Stimulated activated CD4-positive, alpha-beta T cell treated with anti-CD3 and anti-CD28 coated beads, Interleukin-4, amount 100 ng/mL, for 4 hours (primary cell): ENCODE results near the gene BMPR1B.

ENCODE experiments used
- DNase-seq, 2 experiments: peaks; one replicate each; pipeline ENCODE4 v3.0.0-alpha.2; 2020

BMPR1B gene

DNA sequence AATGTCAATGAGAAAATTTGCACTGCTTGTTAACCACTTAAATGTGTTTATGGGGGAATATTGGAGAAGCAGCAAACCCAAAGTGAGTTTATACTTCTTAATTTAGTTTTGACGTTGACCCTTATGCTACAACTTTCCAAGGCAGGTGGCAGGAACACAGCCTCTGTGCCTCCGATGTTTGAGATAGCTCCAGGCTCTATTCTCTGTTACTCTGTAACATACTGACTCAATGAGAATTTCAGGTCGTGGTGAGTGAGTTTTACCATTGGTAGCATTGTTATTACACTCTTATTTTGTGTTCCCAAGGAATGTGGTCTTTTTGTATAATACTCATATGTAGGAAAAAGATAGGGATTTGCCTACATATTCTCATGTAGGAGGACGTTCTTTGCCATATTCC lies 210.7 kb downstream of the BMPR1B start:
- DNase-seq, result no peak

- no peak for DNase-seq
Observed at GRCh38 chr4:94970650-94971049, 212.9 kb downstream of the BMPR1B start.

DNA sequence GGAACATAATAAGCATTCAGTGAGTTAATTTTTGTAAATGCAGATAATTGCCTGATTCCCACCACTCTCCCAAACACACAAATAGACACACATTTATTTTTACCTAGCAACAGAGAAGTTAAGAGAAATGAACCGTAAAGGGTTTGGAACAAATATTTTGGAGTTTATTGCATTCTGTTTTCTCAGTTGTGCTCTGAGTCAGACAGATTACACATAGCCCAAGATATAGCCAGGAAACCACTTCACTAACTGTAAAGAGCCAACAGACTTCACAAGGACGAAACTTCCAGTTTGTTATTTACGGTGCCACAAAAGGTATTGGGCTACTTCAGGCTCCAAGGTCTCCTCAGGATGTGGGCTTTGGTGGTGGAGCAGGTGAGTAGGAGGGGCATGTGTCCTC lies 217.0 kb downstream of the BMPR1B start:
- no peak for DNase-seq

DNA sequence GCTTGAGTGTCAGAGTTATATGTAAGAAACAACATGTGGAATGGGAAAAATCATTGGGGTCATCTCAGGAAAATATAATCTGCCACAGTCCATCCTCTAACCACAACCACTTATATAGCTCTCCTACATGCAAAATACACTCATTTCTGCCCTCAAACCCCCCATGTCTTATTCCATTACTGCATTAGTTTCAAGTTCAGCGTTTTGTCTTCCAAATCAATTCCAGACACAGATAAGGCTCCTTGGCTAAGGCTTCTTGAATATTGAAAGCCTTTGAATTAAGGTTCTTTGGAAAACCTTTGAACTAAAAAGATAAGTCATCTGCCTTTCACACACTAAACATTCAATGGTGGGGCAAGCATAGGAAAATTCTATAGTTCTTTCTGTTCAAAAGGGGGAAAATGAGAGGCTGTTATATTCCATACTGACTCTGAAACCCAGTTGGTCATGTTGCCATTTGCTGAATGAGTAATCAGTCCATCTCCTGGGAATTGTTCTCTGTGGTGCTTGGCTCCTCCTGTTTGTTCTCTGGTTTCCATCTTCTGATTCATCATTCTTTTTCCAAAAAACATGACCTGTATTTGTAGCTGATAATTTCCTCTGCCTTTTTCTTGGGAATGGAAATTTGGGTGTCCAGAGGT lies 218.7 kb downstream of the BMPR1B start:
- no peak for DNase-seq

- DNase-seq, result peak in 1 of 2 experiments; percentile 12
Observed at GRCh38 chr4:94978904-94979303, 221.1 kb downstream of the BMPR1B start.

DNA sequence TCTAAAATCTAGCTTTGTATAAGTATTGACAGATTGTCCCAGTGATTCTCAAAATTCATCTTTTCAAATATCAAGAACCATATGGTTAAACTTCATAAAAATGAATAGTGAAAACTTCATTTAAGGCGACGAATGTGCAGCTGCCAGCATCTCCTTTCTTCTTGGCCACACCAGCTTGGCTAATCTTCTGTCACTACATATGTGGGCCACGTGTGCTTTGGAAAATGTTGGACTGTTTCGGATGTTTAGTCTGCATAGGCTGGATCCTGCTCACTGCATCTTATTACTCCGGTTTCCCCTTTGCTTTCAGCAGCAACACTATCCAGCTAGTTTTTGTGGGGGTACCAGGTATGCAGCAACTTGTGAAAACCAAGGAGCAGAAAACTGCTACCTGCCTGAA lies 221.9 kb downstream of the BMPR1B start:
- no peak for DNase-seq

DNA sequence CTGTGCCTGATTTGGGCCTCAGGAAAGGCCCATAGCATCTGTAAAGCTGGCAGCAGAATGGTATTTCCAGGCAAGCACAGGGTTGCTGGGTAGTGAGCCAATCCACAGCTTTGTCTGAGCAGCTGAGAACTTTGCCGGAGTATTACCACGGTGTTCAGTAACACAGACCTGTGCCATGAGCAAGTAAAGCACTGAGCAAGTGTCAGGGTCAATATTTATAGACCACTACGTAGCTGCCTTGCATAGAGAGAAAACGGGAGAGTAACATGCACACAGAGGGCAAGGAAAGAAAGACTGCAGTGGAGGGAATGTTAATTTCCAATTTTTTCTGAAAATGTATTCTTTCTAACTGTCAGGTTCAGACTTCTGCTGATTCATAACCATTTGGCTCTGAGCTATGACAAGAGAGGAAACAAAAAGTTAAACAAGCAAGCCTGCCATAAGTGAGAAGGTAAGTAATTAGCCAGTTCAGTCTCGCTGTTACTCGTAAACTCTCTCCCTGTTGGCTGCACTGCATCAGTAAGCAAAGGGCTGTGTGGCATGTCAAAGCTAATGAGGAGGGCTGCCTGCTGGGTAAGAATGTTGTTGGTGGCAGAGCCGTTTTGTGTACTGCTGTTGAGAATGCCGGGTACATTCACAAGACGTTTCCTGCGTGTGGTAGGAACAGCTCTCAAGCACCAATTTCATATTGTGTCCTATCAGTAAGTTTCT lies 238.1 kb downstream of the BMPR1B start:
- DNase-seq, result no peak

DNA sequence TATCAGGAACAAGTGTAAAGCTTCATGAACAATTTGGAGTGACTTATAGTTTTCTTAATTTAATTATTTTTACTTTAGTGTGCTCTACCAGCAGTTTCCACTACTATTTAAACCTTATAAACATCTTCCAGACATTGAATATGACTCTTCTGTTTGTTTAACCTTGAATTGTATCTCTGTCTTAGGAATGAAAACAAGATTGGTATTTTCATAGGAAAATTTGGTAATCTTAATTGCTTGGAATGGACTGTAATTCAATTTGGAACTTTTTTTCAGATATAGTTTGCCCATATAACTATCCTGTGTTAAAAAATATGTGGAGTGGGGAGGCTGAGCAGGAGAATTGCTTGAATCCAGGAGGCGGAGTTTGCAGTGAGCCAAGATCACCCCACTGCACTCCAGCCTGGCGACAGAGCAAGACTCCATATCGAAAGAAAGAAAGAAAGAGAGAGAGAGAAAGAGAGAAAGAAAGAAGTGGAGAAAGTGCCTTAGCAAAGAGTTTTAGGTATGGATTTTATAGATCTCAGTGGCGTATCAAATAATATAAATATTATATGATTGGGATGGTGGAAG lies 242.4 kb downstream of the BMPR1B start:
- DNase-seq, result no peak

DNA sequence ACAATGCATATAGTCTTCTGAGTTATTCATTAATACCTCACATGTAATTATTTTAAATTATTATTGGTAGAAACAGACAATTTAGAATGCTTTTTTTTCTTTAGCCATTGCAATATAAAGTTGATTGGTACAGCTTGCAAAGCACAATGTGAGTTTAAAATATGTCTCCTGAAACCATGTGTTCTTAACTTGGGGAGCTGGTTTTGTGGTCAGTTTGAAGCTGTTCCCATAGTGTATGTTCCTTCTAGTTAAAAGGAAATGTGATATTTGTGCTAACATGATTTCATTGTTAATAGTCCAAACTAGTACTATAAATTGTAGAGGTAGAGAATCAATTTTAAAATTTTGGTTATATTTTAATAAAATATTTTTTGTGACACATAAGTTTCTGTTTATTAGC lies 247.2 kb downstream of the BMPR1B start:
- no peak for DNase-seq

DNA sequence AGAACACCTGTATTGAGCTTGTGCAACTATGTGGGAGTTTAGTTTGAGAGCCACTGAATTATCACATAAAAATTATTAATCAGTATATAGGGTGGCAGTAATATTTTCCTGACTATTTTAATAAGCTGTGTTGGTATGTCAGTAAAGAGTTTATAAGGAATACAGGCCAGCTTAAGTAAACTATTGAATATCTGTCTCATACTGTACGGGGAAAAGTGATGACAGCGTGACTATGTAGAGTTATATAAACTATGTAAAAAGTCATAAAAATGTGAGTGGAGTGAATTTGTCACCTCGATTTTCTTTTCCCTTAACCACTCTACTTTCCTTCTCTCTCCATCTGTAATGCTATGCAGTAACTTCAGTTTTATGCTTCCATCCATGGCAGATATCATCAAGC lies 250.2 kb downstream of the BMPR1B start:
- no peak for DNase-seq

GRCh38 chr4:95013236-95013635 lies 255.5 kb downstream of the BMPR1B start:
- DNase-seq, result no peak

DNA sequence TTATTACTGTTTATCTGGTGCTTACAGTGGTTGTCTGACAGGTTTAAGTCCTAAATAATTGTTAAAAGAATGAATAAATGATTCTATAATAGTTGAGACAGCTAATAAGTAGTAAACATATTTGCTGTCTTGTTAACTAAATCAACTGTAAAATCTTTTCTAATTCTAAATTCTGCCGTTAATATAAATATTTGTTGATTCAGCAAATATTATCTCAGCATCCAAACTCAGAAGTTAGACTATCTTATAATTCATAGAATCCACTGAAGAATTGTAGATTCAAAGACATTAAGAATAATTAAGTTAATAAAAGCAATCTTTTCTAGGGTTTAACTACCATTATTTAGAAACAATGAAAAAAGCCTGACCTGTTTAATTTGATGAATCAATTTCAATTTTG lies 256.3 kb downstream of the BMPR1B start:
- DNase-seq, result no peak

DNA sequence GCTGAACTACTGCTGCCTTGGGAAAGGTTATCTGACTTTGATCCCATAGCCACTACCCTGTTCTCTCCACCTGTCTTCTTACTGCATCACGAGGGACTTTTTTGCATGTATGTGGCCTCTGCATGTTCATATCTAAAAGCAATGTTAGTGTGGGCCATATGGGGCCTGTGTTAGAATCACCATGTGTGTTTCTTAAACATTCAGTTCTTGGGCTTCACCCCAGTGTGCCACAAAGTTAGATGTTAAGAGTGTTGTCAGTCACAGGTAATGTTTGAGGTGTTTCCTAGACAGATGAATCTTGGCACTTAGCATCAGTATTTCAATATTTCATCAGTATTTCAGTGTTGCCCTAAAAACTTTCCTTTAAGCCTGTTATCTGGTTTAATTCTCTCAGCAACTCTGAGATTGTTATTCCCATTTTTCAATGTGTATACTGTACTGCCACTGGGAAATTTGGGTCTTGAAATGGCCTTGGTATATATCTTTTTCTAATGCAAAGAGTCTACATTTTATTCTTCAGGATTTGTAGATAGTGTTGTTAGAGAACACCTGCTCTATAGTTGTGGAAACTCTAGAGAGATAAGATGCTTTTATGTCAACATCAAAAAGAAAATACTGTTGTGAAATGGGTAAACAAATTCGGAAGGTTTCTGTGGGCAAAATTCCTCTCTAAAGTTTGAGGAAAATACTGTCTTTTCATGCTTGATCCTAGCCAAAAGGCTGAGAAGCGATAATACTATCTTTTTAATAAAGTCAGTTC lies 259.7 kb downstream of the BMPR1B start:
- DNase-seq, result no peak

GRCh38 chr4:95018785-95019184 lies 261.0 kb downstream of the BMPR1B start:
- DNase-seq, result no peak

GRCh38 chr4:95020521-95020920 lies 262.8 kb downstream of the BMPR1B start:
- no peak for DNase-seq

DNA sequence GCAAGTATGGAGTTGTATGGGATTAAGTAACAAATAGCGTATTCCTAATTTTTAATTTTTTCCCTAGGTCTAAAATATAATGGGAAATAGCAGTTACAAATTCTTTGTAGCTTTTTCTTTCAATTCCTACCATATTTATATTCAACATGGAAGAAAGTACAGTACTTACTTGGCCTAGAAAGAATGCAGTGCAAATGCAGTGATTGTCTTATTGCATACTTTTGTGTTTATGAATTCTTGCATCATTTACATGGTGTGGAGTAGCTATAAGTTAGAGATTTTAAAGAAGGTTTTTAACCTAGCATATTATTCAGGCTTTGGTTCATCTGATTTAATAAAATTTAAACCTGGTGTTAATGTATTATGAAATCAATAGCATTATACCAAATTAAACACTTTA lies 263.3 kb downstream of the BMPR1B start:
- no peak for DNase-seq

GRCh38 chr4:95023110-95023509 lies 265.4 kb downstream of the BMPR1B start:
- DNase-seq, result no peak

DNA sequence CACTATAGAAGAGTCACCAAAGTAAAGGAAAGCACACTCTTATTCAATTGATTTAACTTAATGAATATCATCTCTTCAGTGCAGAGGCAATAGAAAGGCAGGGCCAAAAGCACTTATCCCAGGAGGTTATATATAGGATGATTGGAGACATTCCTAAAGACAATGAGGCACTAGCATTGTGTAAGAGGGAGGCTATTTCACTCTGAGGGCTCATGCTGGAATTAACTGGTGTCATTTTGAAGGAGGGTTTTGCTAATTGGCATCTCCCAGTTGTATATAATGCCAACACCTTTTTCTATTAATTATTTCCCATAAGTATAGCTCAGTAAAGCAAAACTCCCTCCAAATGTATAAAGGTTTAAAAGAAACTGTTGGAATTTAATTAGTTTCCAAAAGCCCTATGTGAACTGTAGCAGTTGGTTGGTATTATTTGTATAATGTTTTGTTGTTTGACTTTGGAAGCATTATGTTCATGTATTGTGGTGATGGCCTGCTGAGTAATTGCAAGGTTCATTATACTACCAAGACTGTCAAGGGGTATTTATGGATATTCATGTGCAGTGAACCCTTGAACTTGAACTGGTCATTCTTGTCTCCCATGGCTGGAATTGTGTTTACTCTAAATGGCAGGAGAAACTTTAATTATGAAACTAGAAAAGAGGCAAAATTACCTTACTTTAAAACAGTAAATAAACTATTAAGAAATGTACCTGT lies 270.3 kb downstream of the BMPR1B start:
- no peak for DNase-seq

DNA sequence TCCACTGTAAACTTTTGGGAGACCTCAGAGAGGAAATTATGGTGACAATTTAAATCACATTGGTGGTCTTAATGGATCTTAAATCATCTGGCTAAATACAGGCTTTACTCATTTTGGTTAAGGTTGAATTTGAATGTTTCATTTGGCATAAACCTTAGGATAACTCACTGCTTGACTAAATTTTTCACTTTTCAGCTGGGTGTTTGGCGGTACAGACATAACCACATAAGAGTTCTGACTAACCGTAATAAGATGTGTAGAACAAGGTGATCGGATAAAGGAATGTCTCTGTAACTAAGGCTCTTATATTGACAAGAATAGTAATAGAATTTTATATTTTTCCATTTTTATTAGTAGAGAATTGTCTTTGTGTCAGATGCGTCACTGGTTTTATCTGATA lies 281.0 kb downstream of the BMPR1B start:
- no peak for DNase-seq

DNA sequence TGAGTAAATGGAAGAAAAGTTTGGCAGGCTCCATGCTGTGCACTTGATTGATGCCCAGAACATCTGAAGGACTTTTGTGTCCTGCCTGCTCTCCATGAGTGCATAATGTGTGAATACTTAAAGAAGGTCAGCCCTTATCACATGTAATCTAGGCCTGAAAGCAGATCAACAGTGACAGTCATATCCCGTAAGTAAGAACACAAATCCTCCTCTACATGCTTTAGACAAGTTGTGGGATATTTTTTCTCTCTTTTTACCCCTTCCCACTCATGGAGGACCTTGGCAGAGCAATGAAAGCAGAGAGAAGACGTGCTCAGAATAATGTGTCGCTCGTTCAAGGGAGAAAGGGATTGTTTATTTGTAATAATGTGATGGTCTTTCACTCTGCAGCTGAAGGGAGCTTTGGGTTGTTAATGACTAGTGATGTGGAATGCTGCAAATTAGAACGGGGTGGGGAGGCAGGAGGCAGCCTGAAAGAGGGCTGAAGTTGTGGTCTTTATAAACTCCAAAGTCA lies 286.6 kb downstream of the BMPR1B start:
- DNase-seq, result no peak

DNA sequence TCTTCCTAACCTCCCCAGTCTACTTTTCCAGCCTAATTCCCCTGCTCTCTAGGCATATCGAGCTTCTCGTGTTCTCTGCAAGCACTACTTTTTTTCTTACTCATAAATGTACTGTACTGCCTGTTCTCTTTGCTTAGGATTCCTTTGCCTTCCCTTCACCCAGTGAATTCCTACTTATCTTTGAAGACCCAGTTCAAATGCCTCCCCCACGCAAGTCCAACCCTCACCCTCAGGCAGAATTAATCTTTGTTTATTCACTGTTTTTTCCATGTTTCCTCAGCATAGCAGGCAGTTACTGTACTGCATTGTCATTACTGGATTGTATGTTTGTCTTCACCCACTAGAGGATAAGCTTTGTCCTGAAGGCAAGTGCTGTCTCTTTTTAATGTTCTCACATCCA lies 287.7 kb downstream of the BMPR1B start:
- DNase-seq, result no peak

DNA sequence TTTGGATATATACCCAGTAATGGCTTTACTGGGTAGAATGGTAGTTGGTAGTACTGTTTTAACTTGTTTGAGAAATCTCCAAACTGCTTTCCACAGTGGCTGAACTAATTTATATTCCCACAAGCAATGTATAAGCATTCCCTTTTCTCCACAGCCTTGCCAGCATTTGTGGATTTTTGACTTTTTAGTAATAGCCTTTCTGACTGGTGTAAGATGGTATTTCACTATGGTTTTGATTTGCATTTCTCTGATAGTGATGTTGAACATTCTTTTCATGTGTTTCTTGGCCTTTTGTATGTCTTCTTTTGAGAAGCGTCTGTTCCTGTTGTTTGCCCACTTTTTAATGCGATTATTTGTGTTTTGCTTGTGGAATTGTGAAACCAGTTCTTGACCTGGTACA lies 290.5 kb downstream of the BMPR1B start:
- no peak for DNase-seq
